Measurements from ENCODE around the gene ZNF683. TPM values are rescaled to one million over a fixed set of nuclear protein-coding genes. Genes with fewer than 3 reads are reported as not detected.

Gene ZNF683
- polyA plus RNA-seq, 1 donor (not counting 4 experiments of a cell fraction or from before 2014, with no cell fraction given): not detected

DNA sequence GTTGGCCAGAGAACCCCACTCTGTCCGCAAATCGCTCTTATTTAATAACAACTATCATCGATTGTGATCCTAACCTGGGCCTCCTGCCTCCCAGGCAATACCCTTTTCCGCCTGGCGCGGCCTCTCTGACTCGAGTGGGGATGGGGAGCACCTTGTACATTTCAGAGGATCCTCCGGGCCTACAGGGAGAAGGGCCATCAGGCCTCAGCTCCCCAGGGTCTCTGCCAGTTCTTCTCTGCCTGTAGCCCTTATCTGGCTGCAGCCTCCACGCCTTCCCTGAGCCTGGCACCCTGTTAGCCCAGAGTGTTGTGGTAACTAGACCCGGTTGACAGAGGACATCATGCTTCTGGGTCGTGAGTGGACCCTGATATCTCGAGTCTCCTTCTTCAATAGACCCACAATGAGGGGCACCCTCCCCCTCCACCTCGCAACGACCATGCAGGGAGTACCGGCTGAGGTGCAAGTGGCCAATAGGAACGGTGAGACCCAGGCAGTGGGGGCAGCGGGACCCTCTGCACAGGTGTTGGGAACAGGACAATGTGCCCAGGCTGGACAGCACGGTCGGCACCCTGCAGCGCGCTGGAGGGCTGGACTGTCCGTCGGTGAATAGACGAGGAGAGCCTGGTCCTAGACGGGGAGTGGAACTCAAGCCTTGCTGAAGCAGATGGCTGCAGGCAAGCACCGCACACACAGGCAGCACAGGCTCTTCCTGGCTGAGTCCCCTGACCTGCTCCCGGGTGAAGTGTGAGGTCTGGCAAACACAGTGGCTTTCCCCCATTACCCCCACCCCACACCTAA, 11.5 kb downstream of the ZNF683 start:
- Histone ChIP-seq H3K4me1 (ENCODE audit: control insufficient read depth, extremely low read depth, insufficient read depth, low read length) (peaks cover 34% of the 10 kb centered on the region), H4K20me1 (ENCODE audit: control insufficient read depth, extremely low read depth, insufficient read depth, low read length) (no peaks in the 10 kb centered on the region), H2AFZ (ENCODE audit: control insufficient read depth, low read length) (no peak overlapping the region), H3K27me3 (ENCODE audit: control insufficient read depth, extremely low read depth, insufficient read depth, low read length) (peaks cover 3% of the 10 kb centered on the region), H3K9ac (ENCODE audit: control insufficient read depth, extremely low read depth, insufficient read depth, low read length) (no peak overlapping the region), H3K79me2 (ENCODE audit: control insufficient read depth, insufficient read depth, low read length) (no peaks in the 10 kb centered on the region), H3K4me3 (ENCODE audit: control insufficient read depth in 2 of 3, extremely low read depth in 1 of 3, insufficient read depth in 2 of 3, low read depth in 1 of 3, low read length in 3 of 3) (no peak overlapping the region), H3K9me3 (ENCODE audit: control insufficient read depth, low read depth, low read length) (no peaks in the 10 kb centered on the region), H3K4me2 (ENCODE audit: control insufficient read depth, extremely low read depth, insufficient read depth, low read depth, low read length) (peak overlapping the region; percentile 23), H3K27ac (ENCODE audit: control insufficient read depth, insufficient read depth, low read length) (no peak overlapping the region), H3K36me3 (ENCODE audit: control insufficient read depth in 2 of 2, extremely low read depth in 1 of 2, insufficient read depth in 2 of 2, low read length in 2 of 2) (no peaks in the 10 kb centered on the region), H3K9me1 (ENCODE audit: control insufficient read depth, extremely low read depth, insufficient read depth, low read length) (no peaks in the 10 kb centered on the region)
- TF ChIP-seq, protein P1, sequence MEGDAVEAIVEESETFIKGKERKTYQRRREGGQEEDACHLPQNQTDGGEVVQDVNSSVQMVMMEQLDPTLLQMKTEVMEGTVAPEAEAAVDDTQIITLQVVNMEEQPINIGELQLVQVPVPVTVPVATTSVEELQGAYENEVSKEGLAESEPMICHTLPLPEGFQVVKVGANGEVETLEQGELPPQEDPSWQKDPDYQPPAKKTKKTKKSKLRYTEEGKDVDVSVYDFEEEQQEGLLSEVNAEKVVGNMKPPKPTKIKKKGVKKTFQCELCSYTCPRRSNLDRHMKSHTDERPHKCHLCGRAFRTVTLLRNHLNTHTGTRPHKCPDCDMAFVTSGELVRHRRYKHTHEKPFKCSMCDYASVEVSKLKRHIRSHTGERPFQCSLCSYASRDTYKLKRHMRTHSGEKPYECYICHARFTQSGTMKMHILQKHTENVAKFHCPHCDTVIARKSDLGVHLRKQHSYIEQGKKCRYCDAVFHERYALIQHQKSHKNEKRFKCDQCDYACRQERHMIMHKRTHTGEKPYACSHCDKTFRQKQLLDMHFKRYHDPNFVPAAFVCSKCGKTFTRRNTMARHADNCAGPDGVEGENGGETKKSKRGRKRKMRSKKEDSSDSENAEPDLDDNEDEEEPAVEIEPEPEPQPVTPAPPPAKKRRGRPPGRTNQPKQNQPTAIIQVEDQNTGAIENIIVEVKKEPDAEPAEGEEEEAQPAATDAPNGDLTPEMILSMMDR (optimal IDR thresholded peaks at IDR 0.05 in 1 of 3, IDR thresholded peaks at IDR 0.05 in 1 of 3, conservative IDR thresholded peaks at IDR 0.05 in 1 of 3; ENCODE audit: extremely low read depth in 1 of 3, insufficient read depth in 2 of 3, low read length in 3 of 3): no peak
- TF ChIP-seq EZH2 (IDR thresholded peaks at IDR 0.05; ENCODE audit: low read length): no peak
- DNase-seq (ENCODE audit: low read depth, low spot score): no peak
- FAIRE-seq: no peak
- dilution Hi-C loops (cut with MboI; ENCODE audit: extremely low pct_ligation_motif_present, low sequenced_read_pairs): no loop called here

- dilution Hi-C loops (cut with MboI; ENCODE audit: extremely low pct_ligation_motif_present, low sequenced_read_pairs): no loop called here
- Histone ChIP-seq H3K4me3 (ENCODE audit: control insufficient read depth in 2 of 3, extremely low read depth in 1 of 3, insufficient read depth in 2 of 3, low read depth in 1 of 3, low read length in 3 of 3) (no peak overlapping the region), H2AFZ (ENCODE audit: control insufficient read depth, low read length) (no peak overlapping the region), H3K27me3 (ENCODE audit: control insufficient read depth, extremely low read depth, insufficient read depth, low read length) (peaks cover 3% of the 10 kb centered on the region), H4K20me1 (ENCODE audit: control insufficient read depth, extremely low read depth, insufficient read depth, low read length) (no peaks in the 10 kb centered on the region), H3K9me3 (ENCODE audit: control insufficient read depth, low read depth, low read length) (no peaks in the 10 kb centered on the region), H3K4me1 (ENCODE audit: control insufficient read depth, extremely low read depth, insufficient read depth, low read length) (peaks cover 34% of the 10 kb centered on the region), H3K79me2 (ENCODE audit: control insufficient read depth, insufficient read depth, low read length) (no peaks in the 10 kb centered on the region), H3K9me1 (ENCODE audit: control insufficient read depth, extremely low read depth, insufficient read depth, low read length) (no peaks in the 10 kb centered on the region), H3K4me2 (ENCODE audit: control insufficient read depth, extremely low read depth, insufficient read depth, low read depth, low read length) (peak overlapping the region; percentile 23), H3K9ac (ENCODE audit: control insufficient read depth, extremely low read depth, insufficient read depth, low read length) (no peak overlapping the region), H3K27ac (ENCODE audit: control insufficient read depth, insufficient read depth, low read length) (no peak overlapping the region), H3K36me3 (ENCODE audit: control insufficient read depth in 2 of 2, extremely low read depth in 1 of 2, insufficient read depth in 2 of 2, low read length in 2 of 2) (no peaks in the 10 kb centered on the region)
- no peak for FAIRE-seq
- no peak for TF ChIP-seq EZH2 (IDR thresholded peaks at IDR 0.05; ENCODE audit: low read length)
- TF ChIP-seq, protein P1 (optimal IDR thresholded peaks at IDR 0.05 in 1 of 3, IDR thresholded peaks at IDR 0.05 in 1 of 3, conservative IDR thresholded peaks at IDR 0.05 in 1 of 3; ENCODE audit: extremely low read depth in 1 of 3, insufficient read depth in 2 of 3, low read length in 3 of 3): no peak
- DNase-seq (ENCODE audit: low read depth, low spot score): no peak
Observed at GRCh38 chr1:26359981-26360806, 12.4 kb downstream of the ZNF683 start.
